Testis (tissue), 3 donors: ENCODE results near the gene PLCZ1. TPM values are rescaled to one million over a fixed set of nuclear protein-coding genes. Genes with fewer than 3 reads are reported as not detected.

Experiments
- DNase-seq: peaks from one replicate; pipeline ENCODE4 v3.0.0-alpha.2; 2019
- H3K27ac ChIP-seq, 2 donors: fragments of 200-600 bp; sonication (generic); one replicate each; pipeline ENCODE4 v1.5.1; 2019
- H3K27me3 ChIP-seq: fragments of 200-600 bp; sonication (generic); one replicate; pipeline ENCODE4 v1.5.1; 2019
- H3K36me3 ChIP-seq: fragments of 200-600 bp; sonication (generic); one replicate; pipeline ENCODE4 v1.5.1; 2017; ENCODE audit warnings: low read depth; ENCODE audit errors: missing control alignments
- H3K4me1 ChIP-seq: fragments of 200-600 bp; sonication (generic); one replicate; pipeline ENCODE4 v1.5.1; 2019
- H3K4me3 ChIP-seq, 2 donors: fragments of 200-600 bp; sonication (generic); one replicate each; pipeline ENCODE4 v1.5.1; 2017 to 2019
- H3K9me3 ChIP-seq: fragments of 200-600 bp; sonication (generic); one replicate; pipeline ENCODE4 v1.5.1; 2017
- POLR2A ChIP-seq: fragments of 450-650 bp; IDR thresholded peaks from one replicate; pipeline ENCODE4 v1.6.1; 2017; ENCODE audit warnings: antibody characterized with exemption, mild to moderate bottlenecking, moderate library complexity
- WGBS, 2 donors: methylation state at CpG; one replicate each; pipeline ENCODE4 v1.1.5; 2018; 5-methylcytosine and 5-hydroxymethylcytosine counted together
- intact Hi-C: fragments of 100-400 bp; cut with DNase I; formaldehyde crosslinking; loops from one replicate; pipeline ENCODE4 v1.15.1; 2023; ENCODE audit warnings: low total_unique reads
- polyA plus RNA-seq: library from polyadenylated mRNA; stranded (reverse); fragments of 350-450 nt; fragmentation: Illumina TruSeq; extraction: RNeasy Lipid Tissue Mini Kit (QIAGEN cat#74804); gene quantifications from one replicate; pipeline ENCODE4 v1.2.3, GENCODE V29; 2014; ENCODE audit warnings: low read depth, low replicate concordance; ENCODE audit not compliant: insufficient read depth
- total RNA-seq, 2 donors: library from RNA; depleted of rRNA; stranded (reverse); fragments of >200 nt; gene quantifications; one replicate each; pipeline ENCODE4 v1.2.3, GENCODE V29; 2016
- TF ChIP-seq, protein P1 (sequence below), 3 experiments: fragments of 450-650 bp in 2 of 3; fragments of 200-600 bp in 1 of 3; sonication (generic) in 1 of 3; IDR thresholded peaks; one replicate each; pipeline ENCODE4 v1.5.1; 2016 to 2019; ENCODE audit warnings: antibody characterized with exemption in 3 of 3, mild to moderate bottlenecking in 2 of 3, moderate library complexity in 1 of 3

PLCZ1 gene
- total and polyA plus RNA-seq, 3 donors from 2014 or later: 13.4 to 62.8 (median 52.5) TPM

DNA sequence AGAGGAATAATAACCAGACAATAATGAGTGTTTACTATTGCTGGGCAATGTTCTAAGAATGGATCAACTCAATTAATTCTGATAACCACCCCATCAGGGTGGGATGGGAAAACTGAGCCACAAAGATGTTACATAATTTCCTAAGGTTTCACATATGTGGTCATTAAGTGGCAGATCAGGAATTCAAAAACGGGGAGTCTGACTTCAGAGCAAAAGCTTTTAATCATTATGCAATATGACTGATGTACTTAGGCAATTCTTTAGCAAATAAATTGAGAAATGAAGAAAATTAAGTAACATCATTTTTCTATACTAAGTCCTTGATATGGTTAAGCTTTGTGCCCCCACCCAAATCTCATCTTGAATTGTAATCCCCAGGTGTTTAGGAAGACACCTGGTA is 53.4 kb downstream of the PLCZ1 start:
- Histone ChIP-seq H3K27ac (no peak overlapping the region), H3K36me3 (no peaks in the 10 kb centered on the region), H3K4me1 (no peaks in the 10 kb centered on the region), H3K9me3 (no peaks in the 10 kb centered on the region), H3K4me3 (no peak overlapping the region), H3K27me3 (no peaks in the 10 kb centered on the region)
- TF ChIP-seq, protein P1, sequence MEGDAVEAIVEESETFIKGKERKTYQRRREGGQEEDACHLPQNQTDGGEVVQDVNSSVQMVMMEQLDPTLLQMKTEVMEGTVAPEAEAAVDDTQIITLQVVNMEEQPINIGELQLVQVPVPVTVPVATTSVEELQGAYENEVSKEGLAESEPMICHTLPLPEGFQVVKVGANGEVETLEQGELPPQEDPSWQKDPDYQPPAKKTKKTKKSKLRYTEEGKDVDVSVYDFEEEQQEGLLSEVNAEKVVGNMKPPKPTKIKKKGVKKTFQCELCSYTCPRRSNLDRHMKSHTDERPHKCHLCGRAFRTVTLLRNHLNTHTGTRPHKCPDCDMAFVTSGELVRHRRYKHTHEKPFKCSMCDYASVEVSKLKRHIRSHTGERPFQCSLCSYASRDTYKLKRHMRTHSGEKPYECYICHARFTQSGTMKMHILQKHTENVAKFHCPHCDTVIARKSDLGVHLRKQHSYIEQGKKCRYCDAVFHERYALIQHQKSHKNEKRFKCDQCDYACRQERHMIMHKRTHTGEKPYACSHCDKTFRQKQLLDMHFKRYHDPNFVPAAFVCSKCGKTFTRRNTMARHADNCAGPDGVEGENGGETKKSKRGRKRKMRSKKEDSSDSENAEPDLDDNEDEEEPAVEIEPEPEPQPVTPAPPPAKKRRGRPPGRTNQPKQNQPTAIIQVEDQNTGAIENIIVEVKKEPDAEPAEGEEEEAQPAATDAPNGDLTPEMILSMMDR (IDR thresholded peaks at IDR 0.05): no peak
- no peak for TF ChIP-seq POLR2A
- intact Hi-C loops: no loop called here
- no peak for DNase-seq
- 50 to 55% methylated on average over 1 of the region's 1 CpG for WGBS, 2 donors

DNA sequence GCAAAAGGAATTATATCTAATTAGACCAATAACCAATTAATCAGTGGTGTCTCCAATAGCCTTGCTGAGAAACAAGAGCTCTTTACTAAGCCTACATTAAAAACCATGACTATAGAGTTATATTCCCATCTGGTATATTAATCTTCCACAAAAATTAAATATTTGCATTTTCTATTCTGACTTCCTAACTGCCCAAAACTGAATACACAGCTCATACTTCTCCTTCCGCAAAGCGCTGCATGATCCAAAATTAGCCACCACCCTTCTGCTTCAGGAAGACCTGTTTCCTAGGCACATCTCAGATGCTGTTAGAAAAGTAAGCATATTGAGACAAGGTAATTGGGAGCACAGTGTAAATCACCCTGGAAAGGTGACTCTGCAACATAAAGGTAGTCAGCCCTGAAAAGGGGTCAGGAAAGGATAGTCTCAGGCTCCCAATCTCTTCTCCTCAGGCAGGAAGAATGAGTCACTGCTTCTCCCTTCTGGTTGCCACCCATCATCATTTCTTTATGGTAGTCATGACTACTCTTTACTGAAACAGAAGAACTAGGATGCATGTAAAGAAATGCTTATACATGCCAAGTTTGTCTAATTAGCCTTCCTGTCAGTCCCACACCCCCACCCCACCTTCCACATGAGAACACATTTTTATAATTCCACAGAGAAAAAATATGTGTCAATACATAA is 54.3 kb downstream of the PLCZ1 start:
- intact Hi-C loops: no loop called here
- H3K27ac ChIP-seq: no peak overlapping the region
- H3K9me3 ChIP-seq: no peaks in the 10 kb centered on the region
- WGBS, 2 donors: 95 to 96% methylated on average over 2 of the region's 2 CpGs
- no peaks in the 10 kb centered on the region for H3K27me3 ChIP-seq
- no peak overlapping the region for H3K4me3 ChIP-seq
- no peaks in the 10 kb centered on the region for H3K4me1 ChIP-seq
- DNase-seq: no peak
- TF ChIP-seq, protein P1 (IDR thresholded peaks at IDR 0.05): no peak
- TF ChIP-seq POLR2A: no peak
- no peaks in the 10 kb centered on the region for H3K36me3 ChIP-seq

DNA sequence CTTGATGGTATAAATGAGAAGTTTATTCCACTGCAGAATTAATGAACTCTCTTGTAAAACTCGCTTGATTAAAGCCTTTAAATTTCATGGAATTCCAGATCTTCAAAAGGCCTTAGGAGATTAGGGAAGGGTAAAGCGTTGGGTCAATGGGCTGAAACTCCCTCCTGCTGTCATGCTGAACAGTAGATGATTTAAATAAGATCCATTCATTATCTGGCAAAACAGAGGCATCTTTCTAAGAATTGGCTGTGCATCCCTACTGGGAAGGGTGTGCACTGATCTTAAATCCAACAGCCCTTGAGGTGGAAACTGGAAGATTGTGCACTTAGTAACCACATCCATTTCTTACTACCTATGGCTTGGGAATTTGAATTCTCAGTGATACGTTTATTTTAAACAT is 56.0 kb downstream of the PLCZ1 start:
- no peak for DNase-seq
- no peak overlapping the region for H3K27ac ChIP-seq
- no peaks in the 10 kb centered on the region for H3K9me3 ChIP-seq
- H3K4me3 ChIP-seq: no peak overlapping the region
- no peaks in the 10 kb centered on the region for H3K4me1 ChIP-seq
- intact Hi-C loops: no loop called here
- 73 to 80% methylated on average over 3 of the region's 3 CpGs for WGBS, 2 donors
- H3K36me3 ChIP-seq: no peaks in the 10 kb centered on the region
- no peak for TF ChIP-seq POLR2A
- TF ChIP-seq, protein P1 (IDR thresholded peaks at IDR 0.05): no peak
- H3K27me3 ChIP-seq: no peaks in the 10 kb centered on the region

DNA sequence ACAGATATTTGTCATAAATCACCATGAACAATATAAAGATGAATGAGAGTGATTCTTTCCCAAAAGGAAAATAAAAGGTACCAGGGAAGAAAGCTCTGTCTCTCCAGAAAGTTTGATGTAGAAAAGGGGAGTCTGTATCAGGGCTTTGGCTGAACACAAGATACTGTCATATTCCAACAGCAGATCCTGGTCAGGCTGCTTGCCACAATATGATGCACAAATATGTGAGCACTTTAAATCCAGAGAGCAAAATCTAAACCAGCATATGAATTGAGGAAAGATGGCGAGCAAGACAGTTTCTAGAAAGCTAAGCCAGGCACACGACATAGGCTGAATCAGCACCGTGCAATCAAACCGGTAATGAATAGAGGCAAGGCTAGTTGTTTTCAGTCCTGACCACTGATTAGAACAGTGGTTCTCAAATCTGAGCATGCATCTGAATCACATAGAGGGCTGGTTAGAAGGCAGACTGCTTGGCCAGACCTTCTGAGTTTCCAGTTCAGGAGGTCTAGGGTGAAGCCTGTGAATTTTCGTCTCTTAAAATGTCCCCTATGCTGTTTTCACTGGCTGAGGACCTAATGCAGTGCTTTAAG is 60.7 kb downstream of the PLCZ1 start:
- no peaks in the 10 kb centered on the region for H3K36me3 ChIP-seq

More for the DNA sequence above, 60.7 kb downstream of the PLCZ1 start:
- Histone ChIP-seq H3K4me3 (no peak overlapping the region), H3K27ac (no peak overlapping the region), H3K27me3 (no peaks in the 10 kb centered on the region), H3K4me1 (no peaks in the 10 kb centered on the region), H3K9me3 (no peaks in the 10 kb centered on the region)
- intact Hi-C loops: no loop called here
- TF ChIP-seq, protein P1 (IDR thresholded peaks at IDR 0.05): no peak
- no peak for TF ChIP-seq POLR2A
- 59 to 77% methylated on average over 5 of the region's 5 CpGs for WGBS, 2 donors
- no peak for DNase-seq
